Right lobe of liver (tissue), 6 donors: ENCODE measurements around the gene MME. TPM values are rescaled to one million over a fixed set of nuclear protein-coding genes. Genes with fewer than 3 reads are reported as not detected.

Experiments used
- ATAC-seq, 4 donors: fragments of 200-7000 bp; cut with Tn5 transposase; one replicate each; pipeline ENCODE4 v1.9.1; 2020; ENCODE audit warnings: mild to moderate bottlenecking in 4 of 4, moderate library complexity in 4 of 4
- DNase-seq, 3 donors: peaks; one replicate each; pipeline ENCODE4 v3.0.0-alpha.2; 2020
- H3K27ac ChIP-seq, 3 donors: fragments of 200-600 bp; one replicate each; pipeline ENCODE4 v1.8.0; 2022
- H3K27me3 ChIP-seq, 2 donors: fragments of 200-600 bp; one replicate each; pipeline ENCODE4 v1.8.0; 2022
- H3K36me3 ChIP-seq, 4 donors: fragments of 200-600 bp; sonication (generic) in 1 of 4; one replicate each; pipeline versions ENCODE4 v1.5.1 to v1.8.0; 2017 to 2022; ENCODE audit warnings: control low read depth in 1 of 4
- H3K4me1 ChIP-seq, 4 donors: fragments of 200-600 bp; sonication (generic) in 1 of 4; one replicate each; pipeline versions ENCODE4 v1.5.1 to v1.8.0; 2017 to 2022; ENCODE audit warnings: control low read depth in 1 of 4
- H3K4me3 ChIP-seq, 3 donors: fragments of 200-600 bp; one replicate each; pipeline ENCODE4 v1.8.0; 2022
- H3K9me3 ChIP-seq, 4 donors: fragments of 200-600 bp; sonication (generic) in 1 of 4; one replicate each; pipeline versions ENCODE4 v1.5.1 to v1.8.0; 2017 to 2022; ENCODE audit warnings: control low read depth in 1 of 4
- CTCF ChIP-seq, 4 donors: fragments of 200-600 bp in 3 of 4; fragments of 450-650 bp in 1 of 4; IDR thresholded peaks; one replicate each; pipeline versions ENCODE4 v1.5.1 to v1.8.0; 2016 to 2022; ENCODE audit warnings: antibody characterized with exemption in 4 of 4, mild to moderate bottlenecking in 2 of 4
- POLR2A ChIP-seq: fragments of 450-650 bp; IDR thresholded peaks from one replicate; pipeline ENCODE4 v1.6.1; 2017; ENCODE audit warnings: antibody characterized with exemption, mild to moderate bottlenecking
- WGBS: methylation state at CpG from one replicate; pipeline ENCODE4 v1.1.6; 2018; ENCODE audit warnings: low coverage, low lambda C conversion rate; ENCODE audit not compliant: insufficient coverage; ENCODE audit errors: missing lambda C conversion rate; 5-methylcytosine and 5-hydroxymethylcytosine counted together
- intact Hi-C, 2 donors: fragments of 100-400 bp; cut with DNase I; formaldehyde crosslinking; loops; one replicate each; pipeline versions ENCODE4 v1.11.2 to v1.14.1; 2022
- total RNA-seq, 6 experiments: library from RNA; depleted of rRNA in 2 of 6; stranded (reverse); fragments of >200 nt in 2 of 6; fragmentation: NEBNext Ultra II Directional in 3 of 6; extraction: Animal tissue kit (Norgen Biotek cat#: 25700) in 3 of 6; gene quantifications; one replicate each; pipeline versions ENCODE4 v1.1.0 to v1.2.4, GENCODE V29; 2016 to 2023
- donor health status: DM: no; HTN: yes; CAD: no.
- donor health status: DM: no; HTN: no; CAD: no.
- donor health status: DM: no; HTN: no; CAD: no.
- donor health status: DM: no; HTN: yes; CAD: no.
- donor health status: DM: no; HTN: yes; CAD: no.

MME gene
- total RNA-seq, 6 experiments from 2014 or later: 9.9 to 79.1 (median 35.1) TPM

GRCh38 chr3:155184011-155184410 is 103.9 kb downstream of the MME start:
- WGBS: 52% methylated on average over 1 of the region's 1 CpG
- no peaks in the 10 kb centered on the region for H3K9me3 ChIP-seq
- peak in 1 of 4 donors; percentile 19 for ATAC-seq

GRCh38 chr3:155185631-155186071 is 105.5 kb downstream of the MME start:
- intact Hi-C loops: no loop called here
- no peak for TF ChIP-seq CTCF (IDR thresholded peaks at IDR 0.05)
- TF ChIP-seq POLR2A: no peak
- Histone ChIP-seq H3K36me3 (no peaks in the 10 kb centered on the region), H3K27ac (no peak overlapping the region), H3K4me1 (no peaks in the 10 kb centered on the region), H3K27me3 (no peaks in the 10 kb centered on the region), H3K4me3 (no peak overlapping the region), H3K9me3 (no peaks in the 10 kb centered on the region)
- no peak for DNase-seq
- WGBS: 100% methylated on average over 1 of the region's 2 CpGs
- no peak for ATAC-seq

More at GRCh38 chr3:155184011-155184410, 103.9 kb downstream of the MME start:
- no peaks in the 10 kb centered on the region for H3K36me3 ChIP-seq
- no peak for TF ChIP-seq POLR2A
- TF ChIP-seq CTCF (IDR thresholded peaks at IDR 0.05): no peak
- H3K4me3 ChIP-seq: no peak overlapping the region
- no peaks in the 10 kb centered on the region for H3K27me3 ChIP-seq
- no peak overlapping the region for H3K27ac ChIP-seq
- DNase-seq: no peak
- intact Hi-C loops: no loop called here
- H3K4me1 ChIP-seq: no peaks in the 10 kb centered on the region

- 78% methylated on average over 2 of the region's 2 CpGs for WGBS
- no peak for DNase-seq
- H3K4me1 ChIP-seq: no peaks in the 10 kb centered on the region
- intact Hi-C loops: no loop called here
- no peaks in the 10 kb centered on the region for H3K9me3 ChIP-seq
- ATAC-seq: no peak
- no peaks in the 10 kb centered on the region for H3K27me3 ChIP-seq
- H3K27ac ChIP-seq: no peak overlapping the region
- no peak for TF ChIP-seq CTCF (IDR thresholded peaks at IDR 0.05)
- TF ChIP-seq POLR2A: no peak
- H3K4me3 ChIP-seq: no peak overlapping the region
- H3K36me3 ChIP-seq: no peaks in the 10 kb centered on the region
Measured at GRCh38 chr3:155188031-155188430, 107.9 kb downstream of the MME start.

- DNase-seq: no peak
- H3K27ac ChIP-seq: no peak overlapping the region
- 72% methylated on average over 4 of the region's 4 CpGs for WGBS
- H3K9me3 ChIP-seq: no peaks in the 10 kb centered on the region
- no peak overlapping the region for H3K4me3 ChIP-seq
- no peaks in the 10 kb centered on the region for H3K36me3 ChIP-seq
- H3K27me3 ChIP-seq: no peaks in the 10 kb centered on the region
- intact Hi-C loops: no loop called here
- no peaks in the 10 kb centered on the region for H3K4me1 ChIP-seq
- no peak for ATAC-seq
- TF ChIP-seq CTCF (IDR thresholded peaks at IDR 0.05): no peak
- no peak for TF ChIP-seq POLR2A
Measured at GRCh38 chr3:155189478-155189877, 109.4 kb downstream of the MME start.

GRCh38 chr3:155190691-155191090 is 110.6 kb downstream of the MME start:
- no peaks in the 10 kb centered on the region for H3K4me1 ChIP-seq
- TF ChIP-seq POLR2A (no peak), CTCF (IDR thresholded peaks at IDR 0.05) (no peak)
- no peaks in the 10 kb centered on the region for H3K27me3 ChIP-seq
- no peaks in the 10 kb centered on the region for H3K9me3 ChIP-seq
- no peak overlapping the region for H3K4me3 ChIP-seq
- ATAC-seq (no peak), DNase-seq (no peak)
- no peaks in the 10 kb centered on the region for H3K36me3 ChIP-seq
- intact Hi-C loops: no loop called here
- H3K27ac ChIP-seq: no peak overlapping the region
